Upper lobe of left lung (tissue), 4 donors: ENCODE measurements around the gene TCEA3.

Experiments
- CTCF ChIP-seq, 6 experiments: fragments of 450-650 bp in 4 of 6; fragments of 200-600 bp in 2 of 6; sonication (generic) in 2 of 6; IDR thresholded peaks; one replicate each; pipeline ENCODE4 v1.5.1; 2016 to 2019; ENCODE audit warnings: antibody characterized with exemption in 6 of 6
- EP300 ChIP-seq, 4 donors: sonication (generic); formaldehyde crosslinking; IDR thresholded peaks; one replicate each; pipeline ENCODE4 v1.5.1; 2017; ENCODE audit warnings: antibody characterized with exemption in 4 of 4, control low read depth in 2 of 4
- POLR2A ChIP-seq, 4 donors: fragments of 450-650 bp; IDR thresholded peaks; one replicate each; pipeline ENCODE4 v1.5.1; 2016 to 2017; ENCODE audit warnings: antibody characterized with exemption in 4 of 4, mild to moderate bottlenecking in 2 of 4

- TF ChIP-seq CTCF (IDR thresholded peaks at IDR 0.05) (no peak), EP300 (IDR thresholded peaks at IDR 0.05) (no peak), POLR2A (IDR thresholded peaks at IDR 0.05) (no peak)
Observed at GRCh38 chr1:23449958-23450357, 25.4 kb upstream of the TCEA3 start.
